ENCODE results near the gene KNG1. TPM values are rescaled to one million over a fixed set of nuclear protein-coding genes. Genes with fewer than 3 reads are reported as not detected.

The KNG1 gene
- total RNA-seq, 1 donor from 2014 or later, result not detected

DNA sequence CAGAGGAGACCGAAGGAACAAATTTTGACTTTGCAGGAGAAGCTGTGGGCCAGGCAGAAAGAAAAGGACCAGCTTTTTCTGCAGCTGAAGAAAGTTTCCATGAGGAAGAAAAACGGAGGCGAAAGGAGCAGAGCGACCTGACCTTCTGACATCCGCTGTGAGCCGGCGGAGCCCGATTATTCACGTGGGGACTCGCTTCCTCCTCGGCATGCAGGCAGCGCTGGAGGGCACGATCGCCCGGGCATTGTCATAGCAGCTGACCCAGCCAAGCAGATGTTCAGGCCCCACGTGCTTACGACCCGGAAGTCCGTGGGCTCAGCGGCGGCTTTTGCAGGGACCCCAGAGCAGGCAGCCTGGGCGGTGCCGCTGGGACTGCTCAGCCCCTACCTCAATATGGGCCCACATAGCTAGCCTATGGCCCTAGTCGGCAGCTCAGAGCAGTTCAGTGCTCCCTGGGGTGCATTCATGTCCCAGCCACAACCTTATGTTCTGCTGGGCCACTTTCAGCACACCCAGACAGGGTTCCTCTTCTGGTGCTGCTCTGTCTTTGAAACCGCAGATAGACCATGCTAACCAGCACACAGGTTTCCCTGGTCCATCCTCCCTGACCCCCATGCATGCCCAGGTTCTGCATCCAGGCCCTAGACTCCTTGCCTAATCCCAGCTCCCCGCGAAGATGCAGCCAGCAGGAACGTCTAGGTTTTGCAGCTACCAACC lies 55.7 kb downstream of the KNG1 start:
- intact Hi-C loops (cut with micrococcal nuclease), result loop anchor here (1.0 kb wide), 1 partner anchor 10 kb away; the partner anchor contains the start of gene EIF4A2

DNA sequence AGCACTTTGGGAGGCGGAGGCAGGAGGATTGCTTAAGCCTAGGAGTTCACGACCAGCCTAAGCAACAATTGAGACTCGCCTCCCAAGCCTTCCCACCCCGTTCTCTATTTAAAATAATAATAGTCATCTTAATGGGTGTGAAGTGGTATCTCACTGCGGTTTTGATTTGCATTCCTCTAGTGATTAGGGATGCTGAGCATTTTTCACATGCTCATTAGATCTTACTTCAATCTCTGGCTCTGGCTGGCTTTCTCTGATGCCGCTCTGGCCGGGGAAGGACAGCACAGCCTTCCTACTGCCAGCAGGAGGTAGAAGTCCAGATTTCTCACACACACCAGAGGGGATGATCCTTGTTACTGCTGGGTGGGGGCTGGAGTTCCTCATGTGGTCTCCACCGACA lies 58.8 kb downstream of the KNG1 start:
- intact Hi-C loops (cut with micrococcal nuclease), result no loop called here

DNA sequence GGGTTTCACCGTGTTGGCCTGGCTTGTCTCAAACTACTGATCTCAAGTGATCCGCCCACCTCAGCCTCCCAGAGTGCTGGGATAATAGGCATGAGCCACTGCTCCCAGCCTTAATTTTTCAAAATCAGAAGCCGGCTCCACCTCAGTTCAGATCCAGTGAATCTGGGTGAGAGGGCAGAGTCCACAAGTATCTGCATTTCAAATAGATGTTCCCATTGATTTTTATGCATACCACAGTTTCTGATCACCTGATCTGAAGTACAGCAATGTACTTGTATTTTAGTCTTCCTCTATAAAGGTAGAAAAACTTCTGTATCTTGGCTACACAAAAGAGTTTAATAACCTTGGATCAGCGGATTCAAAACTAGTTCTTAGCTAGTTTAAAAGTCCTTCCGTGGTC lies 62.0 kb downstream of the KNG1 start:
- intact Hi-C loops (cut with micrococcal nuclease), result no loop called here

DNA sequence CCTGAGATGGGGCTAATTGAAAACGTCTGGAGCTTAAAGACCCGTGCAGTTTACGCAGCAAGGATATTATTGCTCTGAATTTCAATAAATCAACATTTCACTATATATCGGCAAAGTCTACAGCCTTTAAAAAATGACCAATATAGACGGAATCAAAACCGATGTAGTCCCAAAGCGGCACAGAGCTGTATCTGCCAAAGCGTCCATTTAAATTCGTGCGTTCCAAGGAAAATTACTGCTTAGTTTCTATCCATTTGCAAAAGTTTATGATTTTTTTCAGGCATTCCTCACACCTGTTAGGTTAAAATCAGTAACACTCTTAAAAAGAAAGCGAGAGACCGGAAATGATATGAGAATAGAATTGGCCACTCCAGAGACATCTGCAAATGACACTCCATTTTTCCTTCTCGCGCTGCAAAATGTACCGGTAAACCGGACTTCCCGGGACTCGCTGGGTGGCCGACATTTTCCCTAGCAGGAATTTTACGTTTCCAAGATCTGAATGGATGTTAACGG lies 65.4 kb downstream of the KNG1 start:
- intact Hi-C loops (cut with micrococcal nuclease), result loop anchor here (1.0 to 2.0 kb wide), 6 partner anchors 10 to 845 kb away; partner anchors contain the start of genes DNAJB11, RFC4 and RPL39L

DNA sequence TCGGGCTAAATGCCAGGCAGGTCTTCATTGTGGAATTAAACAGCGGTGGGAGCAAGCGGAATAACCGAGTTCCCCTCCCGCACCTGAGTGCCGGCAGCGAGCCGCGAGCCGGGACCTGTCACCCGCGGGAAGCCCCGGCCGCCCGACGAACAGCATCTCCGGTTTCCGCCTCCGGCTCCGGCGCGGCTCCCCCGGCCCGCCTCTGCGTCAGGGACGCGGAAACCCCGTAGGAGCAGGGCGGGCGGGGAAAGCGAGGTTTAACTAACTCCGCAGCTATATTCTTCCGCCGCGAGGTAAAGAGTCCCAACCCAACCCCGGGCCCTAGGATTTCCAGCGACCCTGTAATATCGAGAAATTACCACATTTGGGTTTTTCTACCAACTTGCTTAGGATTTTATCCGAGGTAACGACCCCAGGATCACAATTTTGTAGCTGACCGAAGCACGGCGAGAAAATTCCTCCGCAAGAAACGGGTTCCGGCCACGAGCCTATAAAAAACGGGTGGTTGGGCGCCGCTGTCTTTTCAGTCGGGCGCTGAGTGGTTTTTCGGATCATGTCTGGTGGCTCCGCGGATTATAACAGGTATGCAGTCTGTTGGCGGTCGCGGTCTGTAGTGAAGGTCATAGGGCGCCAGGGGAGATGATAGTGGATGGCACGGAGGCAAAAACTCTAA lies 66.0 kb downstream of the KNG1 start, which contains the start of gene EIF4A2:
Gene EIF4A2 (plus strand): TSS at position 520 of the 673 bp plus-strand sequence. CDS start 34 bp downstream, at position 554.
- intact Hi-C loops (cut with micrococcal nuclease), result loop anchor here (1.0 to 2.0 kb wide), 6 partner anchors 11 to 846 kb away; partner anchors contain the start of genes DNAJB11, RFC4 and RPL39L

DNA sequence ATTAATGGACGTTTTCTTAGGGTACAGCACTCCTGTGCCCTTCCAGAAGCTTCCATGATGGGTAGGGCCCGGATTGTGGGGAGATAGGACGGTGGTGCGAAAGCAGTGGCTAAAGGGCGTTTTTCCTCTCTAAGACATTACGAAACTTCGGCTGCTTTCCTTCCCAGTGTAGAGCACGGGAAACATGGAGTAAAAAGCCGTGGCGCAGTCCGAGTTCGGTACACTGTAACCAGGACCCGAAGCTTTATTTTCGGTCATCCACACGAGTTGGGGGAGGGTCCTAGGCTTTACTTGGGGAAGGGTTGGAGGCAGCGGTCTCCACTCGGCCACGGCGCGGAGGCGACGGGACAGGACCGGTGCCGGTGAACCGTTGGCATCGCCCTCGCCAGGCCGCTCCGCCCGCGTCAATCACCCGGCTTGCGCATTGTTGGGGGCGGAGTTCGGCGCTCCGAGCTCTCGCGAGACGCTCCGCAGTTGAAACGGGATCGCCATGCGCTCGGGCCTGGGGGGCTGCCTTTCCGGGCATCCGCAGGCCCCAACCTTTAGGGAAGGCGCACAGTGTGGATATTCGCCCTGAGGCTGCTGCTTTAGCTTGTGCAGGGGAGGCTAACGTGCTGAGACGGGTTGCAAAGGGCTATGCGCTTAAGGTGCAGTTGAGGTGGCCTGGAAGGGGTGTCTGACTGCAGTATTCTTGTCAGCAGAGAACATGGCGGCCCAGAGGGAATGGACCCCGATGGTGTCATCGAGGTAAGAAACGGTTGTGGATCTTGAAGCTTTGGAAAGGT lies 66.8 kb downstream of the KNG1 start:
- intact Hi-C loops (cut with micrococcal nuclease), result loop anchor here (1.0 to 2.0 kb wide), 7 partner anchors 12 to 847 kb away; partner anchors contain the start of genes DNAJB11, RFC4 and RPL39L

DNA sequence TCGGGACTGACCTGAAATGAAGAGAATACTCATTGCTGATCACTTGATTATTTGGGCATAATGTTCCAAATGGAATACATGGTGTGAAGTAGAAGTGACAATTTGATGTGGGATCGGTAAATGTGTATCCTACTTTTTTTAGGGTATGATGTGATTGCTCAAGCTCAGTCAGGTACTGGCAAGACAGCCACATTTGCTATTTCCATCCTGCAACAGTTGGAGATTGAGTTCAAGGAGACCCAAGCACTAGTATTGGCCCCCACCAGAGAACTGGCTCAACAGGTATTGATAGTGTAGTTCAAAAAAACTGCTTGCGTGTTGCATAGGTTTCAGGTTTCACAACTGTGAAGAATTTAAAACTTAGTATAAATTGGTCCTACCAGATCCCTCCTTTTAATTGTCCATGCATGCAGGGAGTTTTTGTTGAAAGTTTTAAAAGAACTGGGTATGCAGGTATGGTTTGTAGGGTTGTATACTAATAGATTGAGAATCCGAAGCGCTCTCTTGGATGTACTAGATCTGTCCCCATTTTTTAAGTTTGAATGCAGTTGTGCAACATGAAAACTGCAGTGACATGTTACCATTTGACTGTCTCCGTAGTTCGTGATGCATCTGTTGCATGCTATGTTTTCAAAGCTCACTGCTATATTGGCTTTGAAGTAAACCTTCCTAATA lies 67.8 kb downstream of the KNG1 start:
- intact Hi-C loops (cut with micrococcal nuclease), result loop anchor here (2.0 kb wide), 1 partner anchor 42 kb away; no protein-coding TSS in a partner anchor

DNA sequence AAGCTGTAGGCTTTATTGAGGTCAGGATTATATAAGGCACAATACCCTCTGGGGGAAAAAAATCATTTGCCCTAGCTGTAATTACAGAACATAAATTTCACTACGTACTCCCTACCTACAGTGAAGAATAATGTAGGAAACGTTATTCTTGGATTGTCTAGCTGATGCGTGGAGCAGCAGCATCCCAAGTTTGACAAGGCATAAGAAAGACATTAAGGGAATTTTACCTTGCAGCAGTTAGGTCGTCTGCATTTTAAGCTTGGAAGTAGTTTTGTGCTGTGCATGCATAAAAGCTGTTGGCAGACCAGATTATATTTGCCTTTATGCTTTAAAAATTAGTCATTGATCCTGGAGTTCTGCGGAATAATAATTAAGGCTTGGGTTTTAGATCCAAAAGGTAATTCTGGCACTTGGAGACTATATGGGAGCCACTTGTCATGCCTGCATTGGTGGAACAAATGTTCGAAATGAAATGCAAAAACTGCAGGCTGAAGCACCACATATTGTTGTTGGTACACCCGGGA lies 68.4 kb downstream of the KNG1 start:
- intact Hi-C loops (cut with micrococcal nuclease), result loop anchor here (2.0 kb wide), 1 partner anchor 41 kb away; no protein-coding TSS in a partner anchor

DNA sequence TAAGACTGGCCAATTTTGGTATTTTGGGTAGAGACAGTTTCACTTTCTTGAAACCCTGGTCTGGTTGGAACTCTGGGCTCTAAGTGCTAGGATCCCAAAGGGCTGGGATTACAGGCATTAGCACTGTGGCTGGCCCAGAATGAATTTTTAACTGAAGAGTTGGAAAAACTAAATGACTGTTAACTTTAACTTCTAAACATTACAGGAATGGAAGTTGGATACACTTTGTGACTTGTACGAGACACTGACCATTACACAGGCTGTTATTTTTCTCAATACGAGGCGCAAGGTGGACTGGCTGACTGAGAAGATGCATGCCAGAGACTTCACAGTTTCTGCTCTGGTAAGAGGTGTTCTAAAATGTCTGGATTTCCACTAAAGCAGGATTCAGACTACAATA lies 69.8 kb downstream of the KNG1 start:
- intact Hi-C loops (cut with micrococcal nuclease), result no loop called here

DNA sequence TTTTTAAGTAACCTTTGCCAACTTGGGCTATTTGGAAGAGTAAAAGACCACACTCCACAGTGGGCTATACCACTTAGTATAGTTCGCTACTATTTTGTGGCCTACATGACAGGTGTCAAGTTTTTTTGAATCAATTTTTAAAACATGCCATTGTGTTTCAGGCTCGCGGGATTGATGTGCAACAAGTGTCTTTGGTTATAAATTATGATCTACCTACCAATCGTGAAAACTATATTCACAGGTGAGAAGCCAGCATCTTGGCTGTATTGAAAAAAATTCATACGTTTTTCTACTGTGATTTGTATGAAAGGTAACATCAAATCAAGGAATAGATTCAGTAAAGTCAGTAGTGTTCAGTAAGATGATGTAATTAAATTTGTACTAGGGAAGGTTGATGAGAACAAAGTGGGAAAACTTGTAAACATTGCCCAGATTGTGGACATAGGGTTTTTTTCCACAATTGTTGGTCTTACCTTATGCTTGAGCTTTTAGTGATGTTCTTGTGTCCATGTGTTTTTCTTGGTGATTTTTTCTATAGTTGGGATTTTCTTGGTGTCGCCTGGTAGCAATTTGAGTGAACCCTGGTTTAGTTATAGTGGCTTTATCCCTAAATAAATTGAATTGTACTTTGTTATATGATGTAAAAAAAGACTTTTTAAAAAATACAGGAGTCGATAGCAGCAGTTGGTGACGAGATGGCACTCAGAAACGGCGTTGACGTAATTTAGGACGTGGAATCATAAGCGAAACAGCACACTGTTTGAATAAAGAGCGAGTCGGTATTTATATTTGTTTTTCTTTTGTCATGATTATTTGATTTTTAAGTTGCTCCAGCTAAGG lies 70.7 kb downstream of the KNG1 start:
- intact Hi-C loops (cut with micrococcal nuclease), result no loop called here

DNA sequence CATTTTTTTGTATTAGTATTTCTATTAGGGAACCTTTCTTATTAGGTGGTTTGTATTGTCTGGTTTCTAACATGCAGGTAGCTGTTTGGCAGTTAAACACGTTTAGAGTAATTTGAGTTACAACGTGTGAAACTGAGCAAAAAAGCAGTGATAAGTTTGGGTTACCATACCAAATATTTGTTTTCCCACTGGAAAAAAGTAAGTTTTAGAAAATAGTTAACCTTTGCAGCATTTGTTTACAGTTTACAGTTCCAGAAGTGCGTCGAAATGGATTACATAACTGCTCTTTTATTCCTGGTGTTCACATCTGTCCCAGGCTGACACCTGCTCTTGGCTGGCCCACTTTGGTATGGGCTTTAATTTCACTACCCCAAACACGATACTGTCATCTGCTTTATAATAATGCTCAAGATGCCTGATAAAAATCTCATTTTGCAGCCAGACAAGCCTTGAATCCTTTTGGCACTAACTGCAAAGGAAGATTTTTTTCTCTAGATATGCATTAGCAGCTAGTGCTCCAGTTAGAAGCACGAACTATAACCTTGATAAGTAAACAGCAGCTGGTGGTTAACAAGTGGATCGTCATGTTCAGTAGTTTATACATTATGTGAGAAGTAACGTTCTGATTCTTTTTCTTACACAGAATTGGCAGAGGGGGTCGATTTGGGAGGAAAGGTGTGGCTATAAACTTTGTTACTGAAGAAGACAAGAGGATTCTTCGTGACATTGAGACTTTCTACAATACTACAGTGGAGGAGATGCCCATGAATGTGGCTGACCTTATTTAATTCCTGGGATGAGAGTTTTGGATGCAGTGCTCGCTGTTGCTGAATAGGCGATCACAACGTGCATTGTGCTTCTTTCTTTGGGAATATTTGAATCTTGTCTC lies 71.6 kb downstream of the KNG1 start:
- intact Hi-C loops (cut with micrococcal nuclease), result no loop called here

DNA sequence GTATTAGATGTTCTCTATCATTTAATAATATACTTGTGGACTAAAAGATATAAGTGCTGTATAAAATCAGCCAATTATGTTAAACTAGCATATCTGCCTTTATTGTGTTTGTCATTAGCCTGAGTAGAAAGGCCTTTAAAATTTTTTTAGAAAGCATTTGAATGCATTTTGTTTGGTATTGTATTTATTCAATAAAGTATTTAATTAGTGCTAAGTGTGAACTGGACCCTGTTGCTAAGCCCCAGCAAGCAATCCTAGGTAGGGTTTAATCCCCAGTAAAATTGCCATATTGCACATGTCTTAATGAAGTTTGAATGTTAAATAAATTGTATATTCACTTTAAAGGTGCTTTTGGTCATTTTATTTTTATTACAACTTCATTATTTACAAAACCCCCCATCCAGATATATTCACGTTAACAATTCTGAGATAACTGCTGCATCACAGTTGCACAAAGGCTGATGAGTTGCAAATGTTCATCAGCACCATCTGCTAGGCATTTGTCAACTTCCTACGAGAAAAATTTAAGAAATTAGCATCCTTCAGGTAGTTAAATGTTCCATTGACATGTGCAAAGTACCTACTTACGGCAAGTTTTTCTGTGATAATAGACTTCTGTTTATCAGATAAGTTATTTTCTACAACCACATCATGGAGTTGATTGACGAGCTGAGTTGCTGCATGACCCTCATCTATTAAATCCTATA lies 72.5 kb downstream of the KNG1 start:
- intact Hi-C loops (cut with micrococcal nuclease), result no loop called here

DNA sequence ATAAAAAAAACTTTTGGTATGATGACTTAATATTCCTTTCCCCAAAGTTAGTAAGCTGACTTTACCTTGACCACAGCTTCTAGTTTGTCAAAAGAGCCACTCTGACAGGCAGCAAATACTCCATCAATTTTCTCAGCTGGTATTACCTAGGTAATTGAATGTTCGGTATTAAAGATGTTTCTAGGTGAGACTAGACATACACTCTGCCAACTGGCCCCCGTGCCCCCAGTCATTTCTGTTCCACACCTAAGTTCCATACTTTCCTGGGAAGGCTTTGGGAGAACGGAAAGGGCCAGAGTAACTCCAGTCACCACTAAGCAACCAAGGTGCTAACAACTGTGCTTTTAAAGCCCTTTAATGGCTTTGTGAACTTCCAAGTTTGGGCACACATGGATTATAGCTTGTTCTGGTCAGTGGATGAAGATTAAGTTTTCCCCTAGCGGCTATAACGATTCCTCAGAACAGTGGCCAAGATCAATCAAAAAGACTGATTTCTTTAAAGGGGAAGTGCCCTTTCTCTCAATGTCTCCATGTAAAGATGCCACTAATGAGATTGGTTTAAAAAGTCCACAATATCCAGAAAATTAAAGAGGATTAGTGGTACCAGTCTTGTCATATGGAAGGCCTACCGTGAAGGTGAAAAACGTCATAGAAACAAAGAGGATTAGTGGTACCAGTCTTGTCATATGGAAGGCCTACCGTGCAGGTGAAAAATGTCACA lies 73.3 kb downstream of the KNG1 start:
- intact Hi-C loops (cut with micrococcal nuclease), result no loop called here
